Myometrial cell (primary cell): ENCODE data around the gene MFRP. TPM values are rescaled to one million over a fixed set of nuclear protein-coding genes. Genes with fewer than 3 reads are reported as not detected.

Source experiments
- total RNA-seq: library from RNA; depleted of rRNA; stranded (reverse); fragments of >200 nt; gene quantifications from 2 replicates; pipeline ENCODE4 v1.2.3, GENCODE V29; 2015

MFRP gene
- not detected in 2 replicates for total RNA-seq

GRCh38 chr11:119346605-119347004 is at the start of gene MFRP:
MFRP (minus strand) TSS chr11:119346705; CDS start chr11:119346513, 192 bp downstream.

GRCh38 chr11:119381181-119381988 is 34.9 kb upstream of the MFRP start, which contains the start of gene USP2:
USP2 (minus strand) TSS chr11:119381690; CDS start chr11:119373480, 8,210 bp downstream.

GRCh38 chr11:119340335-119341221 is 5.9 kb downstream of the MFRP start, which contains the start of gene C1QTNF5:
C1QTNF5 (minus strand) TSS chr11:119340883; CDS start chr11:119340397, 486 bp downstream.

GRCh38 chr11:119334174-119334930 is 12.2 kb downstream of the MFRP start, which contains the start of gene RNF26:
RNF26 (plus strand) TSS chr11:119334527; CDS start chr11:119335123, 596 bp downstream.

GRCh38 chr11:119316729-119317591 is 29.5 kb downstream of the MFRP start, which contains the start of gene MCAM:
MCAM (minus strand) TSS chr11:119317130; CDS start chr11:119317101, 29 bp downstream.

Other genes starting within 250 kb of the MFRP start
- 21.9 and 27.5 TPM in 2 replicates for gene DPAGT1, start 244.9 kb downstream of the MFRP start, total RNA-seq
- gene C2CD2L, start 239.4 kb downstream of the MFRP start, total RNA-seq = 5.8 and 7.8 TPM in 2 replicates
- 7.8 and 12.4 TPM in 2 replicates for gene HINFP, start 225.1 kb downstream of the MFRP start, total RNA-seq
- gene ABCG4, start 197.7 kb downstream of the MFRP start, total RNA-seq = under 0.01 and 0.29 TPM in 2 replicates
- 16.0 and 23.1 TPM in 2 replicates for gene NLRX1, start 178.0 kb downstream of the MFRP start, total RNA-seq
- gene NHERF4, start 161.2 kb downstream of the MFRP start, total RNA-seq = not detected in 2 replicates
- 7.8 and 9.4 TPM in 2 replicates for gene CBL, start 140.4 kb downstream of the MFRP start, total RNA-seq
- gene MCAM, start 29.6 kb downstream of the MFRP start, total RNA-seq = 77.6 and 86.5 TPM in 2 replicates
- 12.1 and 14.5 TPM in 2 replicates for gene RNF26, start 12.2 kb downstream of the MFRP start, total RNA-seq
- gene C1QTNF5, start 5.8 kb downstream of the MFRP start, total RNA-seq = 10.7 and 12.9 TPM in 2 replicates
- under 0.01 and 0.89 TPM in 2 replicates for gene USP2, start 35.0 kb upstream of the MFRP start, total RNA-seq
- gene THY1, start 76.5 kb upstream of the MFRP start, total RNA-seq = 281 and 436 TPM in 2 replicates